Upper lobe of left lung (tissue), 4 donors: ENCODE data around the gene MISP.

ENCODE experiments used
- CTCF ChIP-seq, 6 experiments: fragments of 450-650 bp in 4 of 6; fragments of 200-600 bp in 2 of 6; sonication (generic) in 2 of 6; IDR thresholded peaks; one replicate each; pipeline ENCODE4 v1.5.1; 2016 to 2019; ENCODE audit warnings: antibody characterized with exemption in 6 of 6
- EP300 ChIP-seq, 4 donors: sonication (generic); formaldehyde crosslinking; IDR thresholded peaks; one replicate each; pipeline ENCODE4 v1.5.1; 2017; ENCODE audit warnings: antibody characterized with exemption in 4 of 4, control low read depth in 2 of 4
- POLR2AphosphoS5 ChIP-seq, 2 donors: sonication (generic); formaldehyde crosslinking; IDR thresholded peaks; one replicate each; pipeline ENCODE4 v1.5.1; 2017; ENCODE audit warnings: antibody characterized with exemption in 2 of 2

- TF ChIP-seq CTCF (IDR thresholded peaks at IDR 0.05) = no peak
- no peak for TF ChIP-seq EP300 (IDR thresholded peaks at IDR 0.05)
- no peak for TF ChIP-seq POLR2AphosphoS5 (IDR thresholded peaks at IDR 0.05)
These were observed 7.7 kb upstream of the MISP start for GRCh38 chr19:743168-743687.
